ENCODE measurements around the gene IREB2.

IREB2 gene

GRCh38 chr15:78479650-78480049 is 41.6 kb downstream of the IREB2 start (continued):
- no peak for TF ChIP-seq POU6F1 (CRISPR knock-in tag; IDR thresholded peaks at IDR 0.05; ENCODE audit: borderline replicate concordance, low read depth)

GRCh38 chr15:78481917-78482316 is 43.9 kb downstream of the IREB2 start:
- TF ChIP-seq TSHZ2 (CRISPR knock-in tag; IDR thresholded peaks at IDR 0.05): no peak
- no peak; the same call in 2 of the 3 replicates for ATAC-seq

GRCh38 chr15:78492872-78493271 is 54.9 kb downstream of the IREB2 start:
- TF ChIP-seq ISL1 (CRISPR knock-in tag; IDR thresholded peaks at IDR 0.05) (no peak), CSRNP3 (CRISPR knock-in tag; IDR thresholded peaks at IDR 0.05) (no peak), BACH2 (CRISPR knock-in tag; IDR thresholded peaks at IDR 0.05; ENCODE audit: borderline replicate concordance) (no peak), PATZ1 (CRISPR knock-in tag; IDR thresholded peaks at IDR 0.05; ENCODE audit: borderline replicate concordance) (no peak), GLIS3 (CRISPR knock-in tag; IDR thresholded peaks at IDR 0.05) (no peak), ZC3H10 (CRISPR knock-in tag; IDR thresholded peaks at IDR 0.05) (no peak), RARB (CRISPR knock-in tag; IDR thresholded peaks at IDR 0.05) (no peak), POU6F1 (CRISPR knock-in tag; IDR thresholded peaks at IDR 0.05; ENCODE audit: borderline replicate concordance, low read depth) (no peak), CREB5 (CRISPR knock-in tag; IDR thresholded peaks at IDR 0.05; ENCODE audit: low read depth) (no peak), SNAI2 (CRISPR knock-in tag; IDR thresholded peaks at IDR 0.05) (no peak), OSR1 (CRISPR knock-in tag; IDR thresholded peaks at IDR 0.05) (no peak), ZNF565 (CRISPR knock-in tag; conservative IDR thresholded peaks at IDR 0.05; ENCODE audit: low read depth) (no peak)
- ATAC-seq: no peak

GRCh38 chr15:78501857-78502256 is 63.8 kb downstream of the IREB2 start:
- ATAC-seq: no peak
- no peak for TF ChIP-seq ZC3H10 (CRISPR knock-in tag; IDR thresholded peaks at IDR 0.05)
- no peak for TF ChIP-seq BACH2 (CRISPR knock-in tag; IDR thresholded peaks at IDR 0.05; ENCODE audit: borderline replicate concordance)
- TF ChIP-seq SNAI2 (CRISPR knock-in tag; IDR thresholded peaks at IDR 0.05): no peak
- TF ChIP-seq ZNF565 (CRISPR knock-in tag; conservative IDR thresholded peaks at IDR 0.05; ENCODE audit: low read depth): no peak

- ATAC-seq: no peak
- TF ChIP-seq TCF4 (CRISPR knock-in tag; IDR thresholded peaks at IDR 0.05; ENCODE audit: borderline replicate concordance): no peak
- no peak for TF ChIP-seq ZFP3 (CRISPR knock-in tag; IDR thresholded peaks at IDR 0.05)
- no peak for TF ChIP-seq ZNF70 (CRISPR knock-in tag; IDR thresholded peaks at IDR 0.05)
- TF ChIP-seq ZNF565 (CRISPR knock-in tag; conservative IDR thresholded peaks at IDR 0.05; ENCODE audit: low read depth): no peak
- no peak for TF ChIP-seq BACH2 (CRISPR knock-in tag; IDR thresholded peaks at IDR 0.05; ENCODE audit: borderline replicate concordance)
Measured at GRCh38 chr15:78502641-78503040, 64.6 kb downstream of the IREB2 start.
